Choroid plexus epithelial cell (primary cell): ENCODE results near the gene IPPK.

Experiments used
- DNase-seq: peaks from one replicate; pipeline ENCODE4 v3.0.0-alpha.2; 2010; ENCODE audit warnings: low read depth
- H3K4me3 ChIP-seq: 2 replicates; pipeline ENCODE4 v1.5.1; 2011; ENCODE audit warnings: low read depth, mild to moderate bottlenecking, control low read depth, low read length, moderate library complexity
- CTCF ChIP-seq: conservative IDR thresholded peaks from 2 replicates; pipeline ENCODE4 v1.5.1; 2011; ENCODE audit warnings: low read depth, mild to moderate bottlenecking, control low read depth, inconsistent platforms, low read length, moderate library complexity

IPPK gene

DNA sequence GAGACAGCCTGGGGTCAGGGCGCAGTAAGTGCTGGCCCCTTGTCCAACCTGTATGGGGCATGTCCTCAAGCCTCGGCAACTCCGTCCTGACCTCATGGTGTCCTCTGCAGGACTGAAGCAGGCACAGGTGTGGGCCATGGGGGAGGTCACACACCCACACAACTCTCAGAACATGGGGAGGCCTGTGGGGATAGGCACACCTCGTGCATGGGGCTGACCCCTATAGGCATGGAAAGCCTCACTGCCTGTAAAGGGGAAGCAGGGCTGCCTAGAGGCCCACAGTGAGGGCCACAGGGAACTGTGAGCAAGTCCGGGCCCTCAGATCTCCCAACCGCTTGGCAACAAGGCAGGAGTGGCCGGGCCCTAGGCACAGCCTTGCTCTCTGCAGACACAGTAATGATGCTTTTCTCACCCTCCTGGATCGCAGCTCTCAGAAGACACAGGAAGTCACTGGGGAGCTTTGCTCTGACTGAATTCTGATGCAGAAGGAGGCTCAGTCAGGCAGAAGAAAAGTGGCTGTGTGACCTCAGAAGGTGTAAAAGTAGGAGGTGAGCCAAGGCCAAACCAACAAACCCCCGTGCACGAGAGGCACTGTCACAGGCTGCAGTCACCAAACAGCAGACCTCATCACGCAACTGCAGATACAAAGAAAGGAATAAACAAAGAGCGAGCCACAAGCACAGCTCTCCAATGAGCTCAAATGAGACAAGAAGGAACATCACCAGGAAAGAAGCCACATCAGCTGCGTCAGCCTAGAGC lies 5.4 kb downstream of the IPPK start:
- H3K4me3 ChIP-seq: no peak overlapping the region
- DNase-seq: peak; percentile 30
- TF ChIP-seq CTCF: no peak

DNA sequence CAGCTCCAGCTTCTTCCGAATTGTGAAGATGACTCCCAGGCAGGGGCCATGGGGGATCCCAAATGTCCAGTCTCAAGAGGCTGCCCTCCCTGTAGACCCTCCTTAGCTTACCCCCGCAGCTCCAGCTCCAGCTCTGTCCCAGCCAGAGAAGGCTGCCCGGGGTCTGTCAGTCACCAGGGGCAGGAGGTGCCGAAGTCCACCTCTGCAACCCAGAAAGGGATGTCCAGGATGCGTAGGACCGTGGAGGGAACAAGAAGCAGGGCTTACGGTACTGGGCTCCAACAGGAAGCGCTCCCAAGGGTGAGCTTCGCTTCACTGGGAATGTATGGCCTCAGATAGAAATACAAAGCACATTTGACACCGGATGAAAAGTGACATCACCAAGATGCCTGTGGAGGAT lies 6.0 kb downstream of the IPPK start:
- TF ChIP-seq CTCF: no peak
- no peak overlapping the region for H3K4me3 ChIP-seq
- DNase-seq: peak; percentile 21

GRCh38 chr9:92663126-92663525 lies 6.8 kb downstream of the IPPK start:
- TF ChIP-seq CTCF: no peak
- no peak for DNase-seq
- H3K4me3 ChIP-seq: no peak overlapping the region

DNA sequence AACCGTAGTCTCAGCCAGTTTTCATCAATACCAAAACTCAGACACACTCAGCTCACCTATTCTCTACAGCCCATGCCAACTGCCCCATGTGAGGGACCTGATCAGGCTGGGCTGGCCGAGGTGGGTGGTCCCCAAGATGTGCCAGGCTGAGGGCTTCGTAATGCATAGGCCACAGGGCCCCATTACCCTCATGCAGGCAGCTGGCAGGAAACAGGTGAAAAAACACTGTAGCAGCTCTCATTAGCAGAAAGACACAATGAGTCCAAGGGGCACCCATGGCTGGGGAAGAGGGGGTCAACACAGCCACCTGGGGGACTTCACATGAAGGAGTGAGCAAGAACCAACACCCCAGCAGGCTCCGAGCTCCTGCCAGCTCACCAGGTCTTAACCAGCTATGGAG lies 8.2 kb downstream of the IPPK start:
- no peak overlapping the region for H3K4me3 ChIP-seq
- no peak for DNase-seq
- no peak for TF ChIP-seq CTCF

- DNase-seq: no peak
- H3K4me3 ChIP-seq: no peak overlapping the region
- no peak for TF ChIP-seq CTCF
Observed at GRCh38 chr9:92661127-92661526, 8.8 kb downstream of the IPPK start.

GRCh38 chr9:92660266-92660665 lies 9.7 kb downstream of the IPPK start:
- no peak for TF ChIP-seq CTCF
- no peak for DNase-seq
- no peak overlapping the region for H3K4me3 ChIP-seq

DNA sequence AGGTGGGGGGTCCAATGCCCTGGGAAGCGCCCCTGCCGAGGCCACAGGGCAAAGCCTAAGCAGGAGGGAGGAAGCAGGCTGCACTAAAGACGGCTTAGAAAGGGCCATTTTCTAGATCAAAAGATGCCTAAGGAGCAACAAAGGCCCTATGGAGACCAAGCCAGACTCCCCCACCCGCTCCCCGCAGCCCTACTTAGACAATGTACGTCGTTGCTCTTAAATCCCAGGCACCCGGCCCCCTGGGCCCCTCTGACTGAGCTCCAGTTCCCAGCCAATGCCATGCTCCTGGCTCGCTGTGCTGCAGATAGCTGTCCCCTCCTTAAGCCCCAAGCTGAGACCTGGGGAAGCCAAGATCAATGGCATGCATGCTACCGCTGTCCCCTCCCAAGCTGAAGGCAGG lies 10.3 kb downstream of the IPPK start:
- DNase-seq: no peak
- no peak for TF ChIP-seq CTCF
- no peak overlapping the region for H3K4me3 ChIP-seq
